Measurements from ENCODE around the gene GAST. TPM values are rescaled to one million over a fixed set of nuclear protein-coding genes. Genes with fewer than 3 reads are reported as not detected.

GAST gene
- total and polyA plus RNA-seq, 2 experiments from 2014 or later = not detected

GRCh38 chr17:41740506-41740905 lies 28.4 kb downstream of the GAST start:
- H3K9me2 ChIP-seq (ENCODE audit: insufficient read depth) = no peaks in the 10 kb centered on the region
- DNase-seq (ENCODE audit: low spot score) (no peak), ATAC-seq (no peak)
- no peaks in the 10 kb centered on the region for H4K20me1 ChIP-seq (replicated peaks; ENCODE audit: insufficient read depth)
- no peak overlapping the region for H2AFZ ChIP-seq
- no peak overlapping the region for H3K4me2 ChIP-seq
- H3K36me3 ChIP-seq (ENCODE audit: insufficient read depth) = no peaks in the 10 kb centered on the region
- Mint-ChIP-seq H3K4me3 (no peak overlapping the region), H3K9me3 (no peaks in the 10 kb centered on the region), H3K27me3 (ENCODE audit: insufficient read depth, low read depth, poor library complexity) (peaks cover 28% of the 10 kb centered on the region), H3K4me1 (peaks cover 18% of the 10 kb centered on the region), H3K36me3 (ENCODE audit: low read depth) (peaks cover 2% of the 10 kb centered on the region; the same call in 1 of the 3 replicates), H3K27ac (no peak overlapping the region)
- H3K4me3 ChIP-seq = no peak overlapping the region
- no peak overlapping the region for H3K27ac ChIP-seq (ENCODE audit: low read depth)
- TF ChIP-seq CREB1 (CRISPR knock-in tag; IDR thresholded peaks at IDR 0.05; ENCODE audit: low read depth) (no peak), POLR2AphosphoS5 (IDR thresholded peaks at IDR 0.05; ENCODE audit: low read depth) (no peak), ZNF331 (CRISPR knock-in tag; IDR thresholded peaks at IDR 0.05; ENCODE audit: low read depth) (no peak)
- peaks cover 24% of the 10 kb centered on the region for H3K27me3 ChIP-seq (ENCODE audit: insufficient read depth)
- no peaks in the 10 kb centered on the region for H3K79me2 ChIP-seq (replicated peaks; ENCODE audit: insufficient read depth)
- H3F3A ChIP-seq (replicated peaks; ENCODE audit: low read depth) = no peaks in the 10 kb centered on the region; the same call in 1 of the 2 replicates
- peaks cover 13% of the 10 kb centered on the region for H3K4me1 ChIP-seq (ENCODE audit: insufficient read depth)

- Mint-ChIP-seq H3K27me3 (ENCODE audit: insufficient read depth, low read depth, poor library complexity) (peaks cover 18% of the 10 kb centered on the region), H3K27ac (no peak overlapping the region), H3K4me3 (no peak overlapping the region), H3K36me3 (ENCODE audit: low read depth) (peaks cover 2% of the 10 kb centered on the region; the same call in 1 of the 3 replicates), H3K4me1 (peaks cover 15% of the 10 kb centered on the region), H3K9me3 (no peaks in the 10 kb centered on the region)
- H3F3A ChIP-seq (replicated peaks; ENCODE audit: low read depth) = no peaks in the 10 kb centered on the region; the same call in 1 of the 2 replicates
- no peak overlapping the region for H3K4me3 ChIP-seq
- no peaks in the 10 kb centered on the region for H4K20me1 ChIP-seq (replicated peaks; ENCODE audit: insufficient read depth)
- no peak for DNase-seq (ENCODE audit: low spot score)
- no peaks in the 10 kb centered on the region for H3K79me2 ChIP-seq (replicated peaks; ENCODE audit: insufficient read depth)
- H3K27me3 ChIP-seq (ENCODE audit: insufficient read depth) = peaks cover 12% of the 10 kb centered on the region
- no peaks in the 10 kb centered on the region for H3K9me2 ChIP-seq (ENCODE audit: insufficient read depth)
- no peaks in the 10 kb centered on the region for H3K36me3 ChIP-seq (ENCODE audit: insufficient read depth)
- peaks cover 11% of the 10 kb centered on the region for H3K4me1 ChIP-seq (ENCODE audit: insufficient read depth)
- no peak overlapping the region for H3K27ac ChIP-seq (ENCODE audit: low read depth)
- no peak overlapping the region for H3K4me2 ChIP-seq
- no peak for ATAC-seq
- H2AFZ ChIP-seq = no peak overlapping the region
- TF ChIP-seq REST (IDR thresholded peaks at IDR 0.05; ENCODE audit: unreplicated experiment) = no peak
- no peak for TF ChIP-seq NANOG (IDR thresholded peaks at IDR 0.05; ENCODE audit: borderline replicate concordance)
- no peak for TF ChIP-seq CREB1 (CRISPR knock-in tag; IDR thresholded peaks at IDR 0.05; ENCODE audit: low read depth)
- no peak for TF ChIP-seq JUNB (IDR thresholded peaks at IDR 0.05; ENCODE audit: unreplicated experiment)
- TF ChIP-seq EZH2 (IDR thresholded peaks at IDR 0.05; ENCODE audit: low read depth, unreplicated experiment) = no peak
- TF ChIP-seq ETS1 (IDR thresholded peaks at IDR 0.05) = no peak
- no peak for TF ChIP-seq EZH2phosphoT487 (IDR thresholded peaks at IDR 0.05; ENCODE audit: unreplicated experiment)
- no peak for TF ChIP-seq ZNF114 (CRISPR knock-in tag; IDR thresholded peaks at IDR 0.05)
- TF ChIP-seq POLR2AphosphoS5 (IDR thresholded peaks at IDR 0.05; ENCODE audit: low read depth) = no peak
- no peak for TF ChIP-seq STAT1 (IDR thresholded peaks at IDR 0.05; ENCODE audit: unreplicated experiment)
- no peak for TF ChIP-seq CTCF (conservative IDR thresholded peaks at IDR 0.05; ENCODE audit: low read depth in 2 of 2)
These were observed 29.6 kb downstream of the GAST start for GRCh38 chr17:41741709-41742108.

Measured in GM23338 (cell line).